Activated effector memory CD4-positive, alpha-beta T cell treated with anti-CD3 and anti-CD28 coated beads, Interleukin-2, amount 50 U/mL, for 16 hours (primary cell): ENCODE data around the gene MYO15A.

Experiments used
- DNase-seq: peaks from one replicate; pipeline ENCODE4 v3.0.0-alpha.2; 2020

MYO15A gene

GRCh38 chr17:18106211-18106610 is 2.3 kb upstream of the MYO15A start:
- no peak for DNase-seq

- DNase-seq, result no peak
These were observed 1.3 kb upstream of the MYO15A start for GRCh38 chr17:18107061-18107790.

- no peak for DNase-seq
These were observed 585 bp upstream of the MYO15A start for GRCh38 chr17:18107971-18108370.

DNA sequence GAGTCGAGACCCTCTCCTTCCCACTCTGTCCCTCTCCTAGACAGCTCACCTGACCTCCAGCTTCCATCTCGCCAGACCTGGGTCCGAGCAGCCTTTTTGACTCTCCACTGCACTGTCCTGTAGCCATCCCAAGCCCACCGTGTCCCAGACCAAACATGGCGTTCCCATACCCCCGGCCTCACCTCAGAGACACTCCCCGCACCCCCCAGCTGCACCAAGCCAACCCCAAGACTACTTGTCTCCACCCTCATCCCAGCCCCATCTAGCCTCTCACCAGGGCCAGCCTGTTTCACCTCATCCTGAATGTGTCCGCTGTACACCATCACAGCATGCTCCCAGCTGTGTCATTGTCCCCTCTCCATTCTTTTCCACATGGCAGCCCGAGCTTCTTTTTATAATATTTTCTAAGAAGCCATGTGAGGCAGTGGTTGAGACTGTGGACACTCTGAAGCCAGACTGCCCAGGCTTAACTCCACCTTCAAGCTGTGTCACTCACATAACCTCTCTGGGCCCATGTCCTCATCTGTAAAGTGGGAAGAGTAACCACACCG is 1.5 kb downstream of the MYO15A start:
- DNase-seq, result no peak

GRCh38 chr17:18110636-18111145 is 2.1 kb downstream of the MYO15A start:
- DNase-seq, result no peak

GRCh38 chr17:18111330-18111971 is 2.9 kb downstream of the MYO15A start:
- DNase-seq, result no peak

- DNase-seq, result no peak
These were observed 7.0 kb downstream of the MYO15A start for GRCh38 chr17:18115517-18115916.

DNA sequence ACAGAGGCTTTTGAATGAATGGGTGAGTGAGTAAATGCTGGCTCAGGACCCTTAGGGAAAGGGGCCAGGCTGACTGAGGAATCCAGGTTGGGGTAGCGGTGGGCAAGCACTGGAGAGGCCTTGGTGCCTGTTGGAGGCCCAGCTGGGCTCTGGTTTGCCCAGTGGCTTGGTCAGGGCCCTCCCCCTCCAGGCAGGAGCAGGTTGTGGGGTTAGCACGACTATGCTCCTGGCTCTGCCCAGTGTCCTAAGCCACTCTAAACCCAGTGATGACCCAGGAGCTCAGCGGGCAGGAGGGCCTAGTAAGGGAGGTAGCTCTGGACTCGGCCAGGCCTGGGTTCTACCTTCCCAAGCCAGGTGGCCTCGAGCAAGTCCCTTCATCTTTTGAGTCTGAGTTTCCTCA is 7.5 kb downstream of the MYO15A start:
- no peak for DNase-seq

- no peak for DNase-seq
These were observed 9.0 kb downstream of the MYO15A start for GRCh38 chr17:18117533-18117932.

DNA sequence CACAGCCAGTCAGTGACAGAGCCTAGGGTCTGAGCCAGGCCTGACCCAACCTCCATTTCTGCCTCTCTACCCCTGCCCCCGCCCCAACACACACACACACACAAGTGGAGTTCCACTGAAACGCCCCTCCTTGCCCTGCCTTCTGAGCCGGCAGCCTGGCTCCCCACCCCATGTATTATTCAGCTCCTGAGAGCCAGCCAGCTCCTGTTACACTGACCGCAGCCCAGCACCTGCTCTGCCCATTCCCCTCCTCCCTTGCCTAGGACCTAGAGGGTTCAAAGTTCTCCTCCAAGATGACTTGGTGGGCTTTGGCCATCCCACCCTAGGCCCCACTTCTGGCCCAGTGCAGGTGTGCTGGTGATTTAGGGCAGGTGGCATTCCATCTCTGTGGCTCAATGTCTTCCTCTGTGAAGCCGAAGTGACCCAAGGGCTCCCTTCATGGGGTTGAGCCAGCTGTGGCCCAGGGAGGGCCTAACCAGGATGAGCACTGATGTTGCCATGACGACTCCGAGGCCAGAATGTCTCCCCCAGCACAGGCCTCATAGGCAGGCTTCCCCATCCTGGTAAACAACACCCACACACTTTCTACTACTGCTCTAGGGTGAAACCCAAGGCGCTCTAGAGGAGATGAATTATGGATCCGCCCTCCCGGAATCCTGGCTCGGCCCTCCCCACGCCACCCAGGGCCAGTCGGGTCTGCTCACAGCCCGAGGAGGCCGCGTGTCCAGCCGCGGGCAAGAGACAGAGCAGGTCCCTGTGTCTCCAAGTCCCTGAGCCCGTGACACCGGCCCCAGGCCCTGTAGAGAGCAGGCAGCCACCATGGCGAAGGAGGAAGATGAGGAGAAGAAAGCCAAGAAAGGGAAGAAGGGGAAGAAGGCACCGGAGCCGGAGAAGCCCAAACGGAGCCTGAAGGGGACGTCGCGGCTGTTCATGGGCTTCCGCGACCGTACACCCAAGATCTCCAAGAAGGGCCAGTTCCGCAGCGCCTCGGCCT is 9.7 kb downstream of the MYO15A start:
- DNase-seq, result no peak

DNA sequence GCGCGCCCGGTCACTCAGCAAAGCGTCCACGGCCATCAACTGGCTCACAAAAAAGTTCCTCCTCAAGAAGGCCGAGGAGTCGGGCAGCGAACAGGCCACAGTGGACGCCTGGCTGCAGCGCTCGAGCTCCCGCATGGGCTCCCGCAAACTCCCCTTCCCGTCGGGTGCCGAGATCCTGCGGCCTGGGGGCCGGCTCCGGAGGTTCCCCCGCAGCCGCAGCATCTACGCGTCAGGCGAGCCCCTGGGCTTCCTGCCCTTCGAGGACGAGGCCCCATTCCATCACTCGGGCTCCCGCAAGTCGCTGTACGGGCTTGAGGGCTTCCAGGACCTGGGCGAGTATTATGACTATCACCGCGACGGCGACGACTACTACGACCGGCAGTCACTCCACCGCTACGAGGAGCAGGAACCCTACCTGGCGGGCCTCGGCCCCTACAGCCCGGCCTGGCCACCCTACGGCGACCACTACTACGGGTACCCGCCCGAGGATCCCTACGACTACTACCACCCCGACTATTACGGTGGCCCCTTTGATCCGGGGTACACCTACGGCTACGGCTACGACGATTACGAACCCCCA is 10.7 kb downstream of the MYO15A start:
- DNase-seq, result no peak

GRCh38 chr17:18119938-18120337 is 11.4 kb downstream of the MYO15A start:
- DNase-seq, result no peak

- no peak for DNase-seq
These were observed 12.0 kb downstream of the MYO15A start for GRCh38 chr17:18120461-18121017.

DNA sequence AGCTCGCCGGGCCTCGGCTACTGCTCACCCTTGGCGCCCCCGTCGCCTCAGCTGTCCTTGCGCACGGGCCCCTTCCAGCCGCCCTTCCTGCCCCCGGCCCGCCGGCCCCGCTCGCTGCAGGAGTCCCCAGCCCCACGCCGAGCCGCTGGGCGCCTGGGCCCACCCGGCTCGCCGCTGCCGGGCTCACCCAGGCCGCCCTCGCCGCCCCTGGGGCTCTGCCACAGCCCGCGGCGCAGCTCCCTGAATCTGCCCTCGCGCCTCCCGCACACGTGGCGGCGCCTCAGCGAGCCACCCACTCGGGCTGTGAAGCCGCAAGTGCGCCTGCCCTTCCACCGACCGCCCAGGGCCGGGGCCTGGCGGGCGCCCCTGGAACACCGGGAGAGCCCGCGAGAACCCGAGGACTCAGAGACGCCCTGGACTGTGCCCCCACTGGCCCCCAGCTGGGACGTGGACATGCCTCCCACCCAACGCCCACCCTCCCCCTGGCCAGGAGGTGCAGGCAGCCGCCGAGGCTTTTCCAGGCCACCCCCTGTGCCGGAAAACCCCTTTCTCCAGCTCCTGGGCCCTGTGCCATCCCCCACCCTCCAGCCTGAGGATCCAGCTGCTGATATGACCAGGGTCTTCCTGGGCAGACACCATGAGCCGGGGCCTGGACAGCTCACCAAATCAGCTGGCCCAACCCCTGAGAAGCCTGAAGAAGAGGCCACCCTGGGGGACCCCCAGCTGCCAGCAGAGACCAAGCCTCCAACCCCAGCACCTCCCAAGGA is 12.8 kb downstream of the MYO15A start:
- no peak for DNase-seq

DNA sequence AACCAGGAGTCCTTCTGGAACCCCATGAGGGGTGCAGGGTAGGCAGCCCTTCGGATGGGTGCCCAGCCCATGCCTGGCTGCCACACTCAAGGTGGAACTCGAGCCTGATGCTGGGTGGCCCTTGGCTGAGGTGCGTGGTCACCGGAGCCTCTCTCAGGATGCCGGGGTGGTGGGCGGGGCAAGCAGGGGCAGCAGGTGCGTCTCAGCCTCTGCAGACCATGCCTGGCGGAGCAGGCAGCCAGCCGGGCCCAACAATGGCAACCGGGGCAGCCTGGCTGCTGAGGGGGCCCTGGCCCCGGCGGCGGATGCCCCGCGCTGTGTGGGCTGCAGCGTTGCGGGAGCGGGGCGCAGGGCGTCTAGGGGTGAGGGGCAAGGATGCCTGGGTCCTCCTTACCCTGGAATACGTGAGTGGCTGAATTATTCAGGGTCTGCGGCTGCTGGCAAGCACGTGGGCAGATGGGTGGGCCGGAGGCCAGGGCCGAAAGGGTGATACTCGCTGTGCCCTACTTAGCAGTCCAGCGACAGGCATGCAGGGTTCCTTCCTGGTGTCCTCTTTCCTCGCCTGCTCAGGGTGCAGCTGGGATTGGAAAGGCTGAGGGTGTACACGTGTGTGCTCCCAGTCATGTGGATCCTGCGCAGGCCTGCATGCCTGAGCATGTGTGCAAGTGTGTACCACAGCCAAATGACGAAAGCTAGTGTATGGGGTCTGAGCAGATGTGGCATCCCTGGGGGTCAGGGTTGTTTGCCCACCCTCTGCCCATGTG is 14.6 kb downstream of the MYO15A start:
- DNase-seq, result no peak

- no peak for DNase-seq
These were observed 16.0 kb downstream of the MYO15A start for GRCh38 chr17:18124345-18125126.

GRCh38 chr17:18129041-18129502 is 20.5 kb downstream of the MYO15A start:
- no peak for DNase-seq

DNA sequence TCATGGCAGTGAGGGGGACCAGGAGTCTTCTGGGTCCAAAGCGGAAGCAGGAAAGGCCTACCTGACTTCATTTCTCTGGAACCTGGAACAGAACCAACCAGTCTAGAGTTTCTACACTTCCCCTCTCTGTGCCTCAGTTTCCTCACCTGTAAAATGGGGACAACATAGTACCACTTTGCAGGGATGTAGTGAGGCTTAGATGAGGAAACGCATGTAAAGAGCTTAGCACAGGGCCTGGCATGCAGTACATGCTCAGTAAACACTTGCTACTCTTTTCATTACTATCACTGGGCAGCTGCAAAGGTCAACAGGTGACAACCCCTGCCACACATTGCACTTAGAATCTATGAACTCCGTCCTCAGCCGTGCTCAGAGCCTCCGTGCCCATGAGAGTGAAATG is 24.2 kb downstream of the MYO15A start:
- no peak for DNase-seq

GRCh38 chr17:18136357-18136756 is 27.8 kb downstream of the MYO15A start:
- no peak for DNase-seq
